Measurements from ENCODE around the gene BPI.
"Not testable (repeated sequence)": the region's sequence is repeated elsewhere in the genome, so short reads cannot be mapped to it uniquely, and the experiment has no call there.

BPI gene

DNA sequence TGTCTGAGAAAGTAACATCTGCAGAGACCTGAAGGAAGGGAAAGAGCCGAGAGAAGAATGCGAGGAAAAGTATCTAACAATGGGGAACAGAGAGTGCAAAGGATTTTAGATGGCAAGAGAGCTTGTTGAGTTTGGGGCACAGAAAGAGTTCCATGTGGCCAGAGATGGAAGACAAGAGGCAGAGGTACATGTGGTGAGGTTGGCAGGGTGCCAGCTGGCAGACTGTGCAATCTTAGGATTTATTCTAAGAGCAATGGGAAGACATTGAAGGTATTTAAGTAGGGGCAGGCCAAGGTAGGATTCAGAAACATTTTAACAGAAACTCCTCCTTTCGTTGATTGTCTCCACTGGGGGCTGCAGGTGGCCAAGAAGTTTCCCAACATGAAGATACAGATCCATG is 21.9 kb downstream of the BPI start:
- H3K4me1 ChIP-seq (ENCODE audit: control insufficient read depth in 2 of 2, insufficient read depth in 2 of 2, low read length in 2 of 2) = no peaks in the 10 kb centered on the region
- no peaks in the 10 kb centered on the region for H3K36me3 ChIP-seq (ENCODE audit: control insufficient read depth in 2 of 2, insufficient read depth in 2 of 2, low read length in 2 of 2)
- no peak overlapping the region for H3K27ac ChIP-seq (ENCODE audit: low read depth in 2 of 2, low read length in 2 of 2)
- no peak overlapping the region for H3K4me3 ChIP-seq (ENCODE audit: low read length in 2 of 2)
- no peaks in the 10 kb centered on the region for H3K9me3 ChIP-seq (ENCODE audit: control insufficient read depth in 2 of 2, low read length in 2 of 2)
- H3K27me3 ChIP-seq (ENCODE audit: control insufficient read depth in 2 of 2, insufficient read depth in 2 of 2, low read length in 2 of 2) = no peaks in the 10 kb centered on the region
- no peak overlapping the region for H3K9ac ChIP-seq (ENCODE audit: low read depth in 1 of 2, low read length in 2 of 2)

DNA sequence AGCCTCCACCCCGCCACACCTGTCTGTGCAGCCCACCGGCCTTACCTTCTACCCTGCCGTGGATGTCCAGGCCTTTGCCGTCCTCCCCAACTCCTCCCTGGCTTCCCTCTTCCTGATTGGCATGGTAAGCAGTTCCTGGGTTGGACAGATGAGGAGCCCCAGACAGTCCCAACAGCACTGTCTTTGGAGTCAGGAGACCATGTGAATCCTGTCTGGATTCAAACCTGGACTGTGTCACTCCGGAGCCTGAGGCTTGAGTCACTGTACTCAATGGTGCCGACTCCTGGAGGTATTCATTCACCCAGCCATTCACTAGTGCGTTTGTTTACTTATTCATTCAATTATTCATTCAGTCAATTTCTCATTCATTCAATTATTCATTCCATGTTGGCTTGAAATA is 22.4 kb downstream of the BPI start:
- Histone ChIP-seq H3K9me3 (ENCODE audit: control insufficient read depth in 2 of 2, low read length in 2 of 2) (no peaks in the 10 kb centered on the region), H3K9ac (ENCODE audit: low read depth in 1 of 2, low read length in 2 of 2) (no peak overlapping the region), H3K36me3 (ENCODE audit: control insufficient read depth in 2 of 2, insufficient read depth in 2 of 2, low read length in 2 of 2) (no peaks in the 10 kb centered on the region), H3K4me1 (ENCODE audit: control insufficient read depth in 2 of 2, insufficient read depth in 2 of 2, low read length in 2 of 2) (no peaks in the 10 kb centered on the region), H3K27ac (ENCODE audit: low read depth in 2 of 2, low read length in 2 of 2) (no peak overlapping the region), H3K4me3 (ENCODE audit: low read length in 2 of 2) (no peak overlapping the region), H3K27me3 (ENCODE audit: control insufficient read depth in 2 of 2, insufficient read depth in 2 of 2, low read length in 2 of 2) (no peaks in the 10 kb centered on the region)

DNA sequence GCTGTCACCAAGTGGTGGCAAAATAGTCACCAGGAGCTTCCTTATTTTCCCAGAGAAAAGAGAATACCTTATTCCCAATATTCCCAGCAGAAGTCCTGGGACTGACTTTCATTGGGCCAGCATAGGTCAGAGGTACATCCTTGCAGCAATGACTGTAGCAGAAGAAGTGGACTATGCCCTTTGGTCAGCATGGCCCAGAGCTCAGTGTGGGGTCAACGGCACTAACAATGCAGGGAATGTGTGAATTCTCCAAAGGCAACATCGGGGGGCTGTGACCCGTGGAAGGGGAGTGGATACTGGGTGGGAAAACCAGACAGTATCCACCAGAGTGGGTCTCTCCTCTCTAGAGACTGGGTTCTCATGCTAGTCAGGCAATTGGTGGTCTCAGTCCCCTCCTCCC is 26.7 kb downstream of the BPI start:
- Histone ChIP-seq H3K9ac (ENCODE audit: low read depth in 1 of 2, low read length in 2 of 2) (no peak overlapping the region), H3K4me3 (ENCODE audit: low read length in 2 of 2) (no peak overlapping the region), H3K4me1 (ENCODE audit: control insufficient read depth in 2 of 2, insufficient read depth in 2 of 2, low read length in 2 of 2) (no peaks in the 10 kb centered on the region), H3K9me3 (ENCODE audit: control insufficient read depth in 2 of 2, low read length in 2 of 2) (no peaks in the 10 kb centered on the region), H3K36me3 (ENCODE audit: control insufficient read depth in 2 of 2, insufficient read depth in 2 of 2, low read length in 2 of 2) (no peaks in the 10 kb centered on the region), H3K27ac (ENCODE audit: low read depth in 2 of 2, low read length in 2 of 2) (no peak overlapping the region), H3K27me3 (ENCODE audit: control insufficient read depth in 2 of 2, insufficient read depth in 2 of 2, low read length in 2 of 2) (peaks cover 2 to 3% of the 10 kb centered on the region in 2 donors)

DNA sequence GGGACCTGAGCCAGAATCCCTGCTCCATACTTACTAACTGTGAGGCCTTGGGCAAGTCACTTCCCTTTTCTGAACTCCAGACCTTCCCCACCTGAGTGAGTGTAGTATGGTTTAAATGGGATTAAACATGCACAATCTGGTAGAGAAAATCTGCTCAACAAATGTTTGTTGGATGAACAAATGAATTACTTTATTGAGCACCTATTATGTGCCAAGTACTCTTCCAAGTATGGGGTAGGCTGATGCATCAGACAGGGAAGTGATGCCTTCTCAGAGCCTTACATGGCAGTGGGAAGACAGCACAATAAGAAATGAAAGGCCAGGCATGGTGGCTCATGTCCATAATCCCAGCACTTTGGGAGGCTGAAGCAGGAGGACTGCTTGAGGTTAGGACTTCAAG is 27.3 kb downstream of the BPI start:
- Histone ChIP-seq H3K4me3 (ENCODE audit: low read length in 2 of 2) (no peak overlapping the region), H3K27ac (ENCODE audit: low read depth in 2 of 2, low read length in 2 of 2) (no peak overlapping the region), H3K9ac (ENCODE audit: low read depth in 1 of 2, low read length in 2 of 2) (no peak overlapping the region), H3K9me3 (ENCODE audit: control insufficient read depth in 2 of 2, low read length in 2 of 2) (no peaks in the 10 kb centered on the region), H3K36me3 (ENCODE audit: control insufficient read depth in 2 of 2, insufficient read depth in 2 of 2, low read length in 2 of 2) (no peaks in the 10 kb centered on the region), H3K4me1 (ENCODE audit: control insufficient read depth in 2 of 2, insufficient read depth in 2 of 2, low read length in 2 of 2) (no peaks in the 10 kb centered on the region), H3K27me3 (ENCODE audit: control insufficient read depth in 2 of 2, insufficient read depth in 2 of 2, low read length in 2 of 2) (peaks cover 2 to 3% of the 10 kb centered on the region in 2 donors)

DNA sequence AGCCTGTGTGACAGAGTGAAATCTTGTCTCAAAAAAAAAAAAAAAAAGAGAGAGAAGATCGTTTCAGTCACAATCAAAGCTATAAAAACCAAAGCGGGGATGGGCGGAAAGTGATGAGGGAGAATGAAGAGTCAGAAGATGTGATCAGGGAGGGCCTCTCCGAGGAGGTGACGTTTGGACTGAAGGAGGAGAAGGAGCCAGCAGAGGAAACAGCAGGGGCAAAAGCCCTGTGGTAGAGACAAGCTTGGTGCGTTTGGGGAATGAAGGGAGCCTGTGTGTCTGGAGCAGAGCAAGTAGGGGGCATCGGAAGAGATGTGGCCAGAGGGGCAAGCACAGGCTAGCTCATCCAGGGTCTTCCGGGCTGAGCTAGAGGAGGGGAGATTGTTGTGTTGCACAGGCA is 27.9 kb downstream of the BPI start:
- Histone ChIP-seq H3K4me1 (ENCODE audit: control insufficient read depth in 2 of 2, insufficient read depth in 2 of 2, low read length in 2 of 2) (no peaks in the 10 kb centered on the region), H3K9ac (ENCODE audit: low read depth in 1 of 2, low read length in 2 of 2) (no peak overlapping the region), H3K9me3 (ENCODE audit: control insufficient read depth in 2 of 2, low read length in 2 of 2) (no peaks in the 10 kb centered on the region), H3K4me3 (ENCODE audit: low read length in 2 of 2) (no peak overlapping the region), H3K27ac (ENCODE audit: low read depth in 2 of 2, low read length in 2 of 2) (no peak overlapping the region), H3K27me3 (ENCODE audit: control insufficient read depth in 2 of 2, insufficient read depth in 2 of 2, low read length in 2 of 2) (peaks cover 2 to 3% of the 10 kb centered on the region in 2 donors), H3K36me3 (ENCODE audit: control insufficient read depth in 2 of 2, insufficient read depth in 2 of 2, low read length in 2 of 2) (no peaks in the 10 kb centered on the region)

DNA sequence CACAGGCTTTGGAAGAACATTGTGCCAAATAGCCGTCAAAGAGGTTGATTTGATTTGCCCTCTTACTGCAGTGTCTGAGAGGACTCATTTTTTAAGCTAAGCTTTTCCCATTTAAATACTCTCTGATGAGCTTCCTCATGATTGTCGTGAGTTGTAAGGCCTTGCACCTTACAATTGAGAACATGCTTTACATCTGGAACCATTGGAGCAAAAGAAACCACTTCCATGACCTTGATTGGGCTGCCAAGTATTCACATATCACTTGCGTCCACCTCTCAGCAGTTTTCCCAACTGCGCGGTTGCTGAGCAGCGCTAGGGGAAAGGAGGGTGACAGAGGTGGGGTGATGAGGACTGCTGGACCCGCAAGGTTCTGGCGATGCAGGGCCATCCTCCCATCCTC is 30.1 kb downstream of the BPI start:
- no peak overlapping the region for H3K27ac ChIP-seq (ENCODE audit: low read depth in 2 of 2, low read length in 2 of 2)
- peaks cover 0 to 6% of the 10 kb centered on the region in 2 donors for H3K9me3 ChIP-seq (ENCODE audit: control insufficient read depth in 2 of 2, low read length in 2 of 2)
- no peak overlapping the region for H3K9ac ChIP-seq (ENCODE audit: low read depth in 1 of 2, low read length in 2 of 2)
- no peak overlapping the region for H3K4me3 ChIP-seq (ENCODE audit: low read length in 2 of 2)
- H3K27me3 ChIP-seq (ENCODE audit: control insufficient read depth in 2 of 2, insufficient read depth in 2 of 2, low read length in 2 of 2) = peaks cover 2 to 3% of the 10 kb centered on the region in 2 donors
- no peaks in the 10 kb centered on the region for H3K36me3 ChIP-seq (ENCODE audit: control insufficient read depth in 2 of 2, insufficient read depth in 2 of 2, low read length in 2 of 2)
- no peaks in the 10 kb centered on the region for H3K4me1 ChIP-seq (ENCODE audit: control insufficient read depth in 2 of 2, insufficient read depth in 2 of 2, low read length in 2 of 2)

DNA sequence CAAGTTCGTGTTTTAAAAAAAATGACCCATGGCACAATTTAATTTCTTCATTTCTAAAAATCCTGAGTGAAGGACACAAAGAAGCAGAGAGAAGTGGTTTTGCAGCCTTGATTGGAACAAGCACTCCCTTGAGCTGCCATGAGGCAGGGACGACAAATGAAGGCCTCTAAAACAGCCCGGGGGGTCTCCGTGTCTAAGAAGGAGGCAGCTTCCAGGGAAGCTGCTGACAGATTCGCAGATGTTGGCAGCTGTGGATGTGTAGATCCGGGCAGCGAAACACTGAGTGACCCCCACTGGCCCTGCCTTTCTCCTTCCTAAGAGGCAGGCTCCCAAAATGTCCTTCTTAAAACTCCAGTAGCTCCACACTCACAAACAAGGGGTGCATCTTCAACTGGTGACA is 32.8 kb downstream of the BPI start:
- Histone ChIP-seq H3K4me3 (ENCODE audit: low read length in 2 of 2) (no peak overlapping the region), H3K27me3 (ENCODE audit: control insufficient read depth in 2 of 2, insufficient read depth in 2 of 2, low read length in 2 of 2) (peaks cover 2 to 3% of the 10 kb centered on the region in 2 donors), H3K36me3 (ENCODE audit: control insufficient read depth in 2 of 2, insufficient read depth in 2 of 2, low read length in 2 of 2) (no peaks in the 10 kb centered on the region), H3K9me3 (ENCODE audit: control insufficient read depth in 2 of 2, low read length in 2 of 2) (peaks cover 0 to 6% of the 10 kb centered on the region in 2 donors), H3K4me1 (ENCODE audit: control insufficient read depth in 2 of 2, insufficient read depth in 2 of 2, low read length in 2 of 2) (no peaks in the 10 kb centered on the region), H3K9ac (ENCODE audit: low read depth in 1 of 2, low read length in 2 of 2) (no peak overlapping the region), H3K27ac (ENCODE audit: low read depth in 2 of 2, low read length in 2 of 2) (no peak overlapping the region)

DNA sequence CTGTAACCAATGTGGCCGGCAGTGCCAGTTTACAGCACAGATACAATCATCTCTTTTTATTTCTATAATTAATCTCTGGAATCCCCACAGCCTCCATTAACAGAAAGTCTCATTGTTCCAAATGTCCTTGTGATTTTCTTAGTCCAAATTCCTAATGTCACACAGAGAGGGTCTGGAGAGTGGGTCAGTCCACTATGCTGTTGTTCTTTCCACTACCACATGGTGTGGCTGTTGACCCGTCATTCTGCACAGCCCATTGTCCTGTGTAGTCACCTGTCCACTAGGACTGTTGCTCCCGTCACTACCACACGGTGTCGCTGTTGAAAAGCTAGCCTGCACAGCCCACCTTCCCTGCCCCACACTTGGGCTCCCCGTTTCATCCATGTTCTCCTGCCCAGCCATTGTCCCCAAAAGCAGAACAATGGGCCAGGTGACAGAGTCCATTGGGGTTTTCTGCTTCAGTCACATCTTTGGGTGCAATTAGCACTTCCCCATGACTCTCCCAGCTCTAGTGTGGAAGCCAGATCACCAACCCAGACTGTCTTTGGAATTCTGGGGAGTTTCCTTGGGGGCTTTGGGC is 33.7 kb downstream of the BPI start:
- H3K36me3 ChIP-seq (ENCODE audit: control insufficient read depth in 2 of 2, insufficient read depth in 2 of 2, low read length in 2 of 2) = no peaks in the 10 kb centered on the region

DNA sequence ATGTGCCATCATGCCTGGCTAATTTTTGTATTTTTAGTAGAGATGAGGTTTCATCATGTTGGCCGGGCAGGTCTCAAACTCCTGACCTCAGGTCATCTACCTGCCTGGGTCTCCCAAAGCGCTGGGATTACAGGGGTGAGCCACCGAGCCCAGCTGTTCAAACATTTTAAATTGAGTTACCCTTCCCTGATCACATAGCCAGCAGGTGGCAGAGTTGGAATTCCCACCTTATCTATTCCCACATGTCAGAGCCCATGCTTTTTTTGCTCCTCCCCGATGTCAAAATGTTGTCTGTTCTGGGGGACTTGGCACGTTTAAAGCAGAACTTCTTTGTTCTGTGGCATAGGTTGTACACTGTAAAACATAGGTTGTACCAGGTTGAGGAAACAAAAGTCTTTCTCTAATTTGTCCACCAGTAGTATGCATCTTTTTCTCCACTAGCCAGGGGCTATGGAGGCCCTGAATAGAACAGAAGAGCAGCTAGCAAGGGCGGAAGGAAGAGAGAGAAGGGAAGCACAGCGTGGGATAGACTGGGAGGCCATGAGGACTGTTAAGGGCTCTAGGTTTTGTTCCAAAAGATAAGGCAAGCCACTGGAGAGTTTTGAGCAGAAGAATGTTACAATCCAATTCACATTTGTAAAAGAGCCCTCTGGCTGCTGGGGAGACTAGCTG is 35.0 kb downstream of the BPI start:
- H3K4me1 ChIP-seq (ENCODE audit: control insufficient read depth in 2 of 2, insufficient read depth in 2 of 2, low read length in 2 of 2) = peaks cover 0 to 2% of the 10 kb centered on the region in 2 donors
- no peaks in the 10 kb centered on the region for H3K36me3 ChIP-seq (ENCODE audit: control insufficient read depth in 2 of 2, insufficient read depth in 2 of 2, low read length in 2 of 2)
- no peak overlapping the region for H3K27ac ChIP-seq (ENCODE audit: low read depth in 2 of 2, low read length in 2 of 2)
- H3K4me3 ChIP-seq (ENCODE audit: low read length in 2 of 2) = no peak overlapping the region
- H3K27me3 ChIP-seq (ENCODE audit: control insufficient read depth in 2 of 2, insufficient read depth in 2 of 2, low read length in 2 of 2) = peaks cover 0 to 2% of the 10 kb centered on the region in 2 donors
- peaks cover 0 to 6% of the 10 kb centered on the region in 2 donors for H3K9me3 ChIP-seq (ENCODE audit: control insufficient read depth in 2 of 2, low read length in 2 of 2)
- no peak overlapping the region for H3K9ac ChIP-seq (ENCODE audit: low read depth in 1 of 2, low read length in 2 of 2)

More for the DNA sequence above, 33.7 kb downstream of the BPI start:
- H3K9me3 ChIP-seq (ENCODE audit: control insufficient read depth in 2 of 2, low read length in 2 of 2) = peaks cover 0 to 6% of the 10 kb centered on the region in 2 donors
- H3K4me3 ChIP-seq (ENCODE audit: low read length in 2 of 2) = no peak overlapping the region
- H3K9ac ChIP-seq (ENCODE audit: low read depth in 1 of 2, low read length in 2 of 2) = no peak overlapping the region
- H3K27me3 ChIP-seq (ENCODE audit: control insufficient read depth in 2 of 2, insufficient read depth in 2 of 2, low read length in 2 of 2) = peaks cover 2 to 3% of the 10 kb centered on the region in 2 donors
- no peaks in the 10 kb centered on the region for H3K4me1 ChIP-seq (ENCODE audit: control insufficient read depth in 2 of 2, insufficient read depth in 2 of 2, low read length in 2 of 2)
- H3K27ac ChIP-seq (ENCODE audit: low read depth in 2 of 2, low read length in 2 of 2) = no peak overlapping the region

DNA sequence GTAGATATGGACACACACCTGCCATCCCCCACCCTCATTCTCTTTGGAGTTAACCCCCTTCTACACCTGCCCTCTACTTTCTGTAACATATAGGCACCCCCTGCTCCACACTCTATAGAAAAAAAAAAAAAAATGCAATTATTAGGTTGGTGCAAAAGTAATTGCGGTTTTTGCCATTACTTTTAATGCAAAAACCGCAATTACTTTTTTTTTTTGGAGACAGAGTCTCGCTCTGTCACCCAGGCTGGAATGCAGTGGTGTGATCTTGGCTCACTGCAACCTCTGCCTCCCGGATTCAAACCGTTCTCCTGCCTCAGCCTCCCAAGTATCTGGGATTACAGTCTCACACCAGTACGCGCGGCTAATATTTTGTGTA is 35.6 kb downstream of the BPI start:
- H3K9ac ChIP-seq (ENCODE audit: low read depth in 1 of 2, low read length in 2 of 2); H3K36me3 ChIP-seq (ENCODE audit: control insufficient read depth in 2 of 2, insufficient read depth in 2 of 2, low read length in 2 of 2); H3K4me3 ChIP-seq (ENCODE audit: low read length in 2 of 2); H3K27me3 ChIP-seq (ENCODE audit: control insufficient read depth in 2 of 2, insufficient read depth in 2 of 2, low read length in 2 of 2); H3K27ac ChIP-seq (ENCODE audit: low read depth in 2 of 2, low read length in 2 of 2); H3K4me1 ChIP-seq (ENCODE audit: control insufficient read depth in 2 of 2, insufficient read depth in 2 of 2, low read length in 2 of 2); H3K9me3 ChIP-seq (ENCODE audit: control insufficient read depth in 2 of 2, low read length in 2 of 2): not testable (repeated sequence)
